GM11168 (cell line): ENCODE data around the gene STUB1.

ENCODE experiments used
- in situ Hi-C: fragments of 300-500 bp; cut with MboI; formaldehyde crosslinking; loops from one replicate; pipeline ENCODE4 v1.12.0; 2022; ENCODE audit warnings: low sequenced_read_pairs; ENCODE audit not compliant: unreplicated experiment

STUB1 gene

DNA sequence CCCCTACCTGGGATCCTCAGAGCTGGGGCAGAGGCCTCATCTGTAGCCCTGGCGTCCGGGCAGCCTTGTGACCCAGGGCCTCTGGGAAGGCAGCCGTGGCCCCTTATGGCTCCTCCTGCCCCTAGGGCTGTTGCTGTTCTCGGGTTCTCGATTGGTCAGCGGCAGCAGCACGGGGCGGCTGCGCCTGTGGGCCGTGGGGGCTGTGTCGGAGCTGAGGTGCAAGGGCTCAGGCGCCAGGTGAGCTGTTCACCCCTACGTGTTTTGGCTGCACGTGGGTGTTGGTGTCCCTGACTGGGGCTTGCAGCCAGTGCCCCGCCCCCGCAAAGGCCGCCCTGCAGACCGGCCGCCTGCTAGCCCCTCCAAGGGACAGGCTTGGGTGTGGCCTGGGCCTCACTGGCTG lies 18.1 kb upstream of the STUB1 start:
- in situ Hi-C loops = no loop called here

DNA sequence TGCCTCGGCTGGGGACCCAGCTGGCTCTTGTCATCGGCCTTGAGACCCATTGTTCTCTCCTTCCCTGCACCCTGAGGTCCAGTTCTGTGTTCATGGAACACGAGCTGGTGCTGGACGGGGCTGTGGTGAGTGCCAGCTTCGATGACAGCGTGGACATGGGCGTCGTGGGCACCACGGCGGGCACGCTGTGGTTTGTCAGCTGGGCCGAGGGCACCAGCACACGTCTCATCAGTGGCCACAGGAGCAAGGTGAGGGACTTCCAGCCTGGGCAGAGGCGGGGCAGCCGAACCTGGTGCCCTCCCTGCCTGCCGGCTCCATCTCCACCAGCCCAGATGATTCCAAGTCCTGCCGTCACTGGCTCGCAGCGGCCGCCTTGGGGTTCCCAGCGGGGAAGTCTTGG lies 17.6 kb upstream of the STUB1 start:
- in situ Hi-C loops = no loop called here

DNA sequence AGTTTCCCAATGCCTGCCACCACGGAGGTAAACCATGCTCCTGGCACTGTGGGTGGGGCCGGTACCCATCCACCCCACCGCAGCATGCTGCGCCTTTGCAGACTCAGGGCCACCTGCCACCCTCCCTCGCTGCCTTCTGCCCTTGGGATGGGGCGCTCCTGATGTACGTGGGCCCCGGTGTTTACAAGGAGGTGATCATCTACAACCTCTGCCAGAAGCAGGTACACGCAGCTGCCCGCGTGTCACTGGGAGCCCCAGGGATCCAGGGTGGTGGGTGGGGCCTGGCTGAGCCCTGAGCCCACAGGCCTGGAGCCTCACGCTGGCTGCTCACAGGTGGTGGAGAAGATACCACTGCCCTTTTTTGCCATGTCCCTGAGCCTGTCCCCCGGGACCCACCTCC lies 13.6 kb upstream of the STUB1 start:
- in situ Hi-C loops = no loop called here

DNA sequence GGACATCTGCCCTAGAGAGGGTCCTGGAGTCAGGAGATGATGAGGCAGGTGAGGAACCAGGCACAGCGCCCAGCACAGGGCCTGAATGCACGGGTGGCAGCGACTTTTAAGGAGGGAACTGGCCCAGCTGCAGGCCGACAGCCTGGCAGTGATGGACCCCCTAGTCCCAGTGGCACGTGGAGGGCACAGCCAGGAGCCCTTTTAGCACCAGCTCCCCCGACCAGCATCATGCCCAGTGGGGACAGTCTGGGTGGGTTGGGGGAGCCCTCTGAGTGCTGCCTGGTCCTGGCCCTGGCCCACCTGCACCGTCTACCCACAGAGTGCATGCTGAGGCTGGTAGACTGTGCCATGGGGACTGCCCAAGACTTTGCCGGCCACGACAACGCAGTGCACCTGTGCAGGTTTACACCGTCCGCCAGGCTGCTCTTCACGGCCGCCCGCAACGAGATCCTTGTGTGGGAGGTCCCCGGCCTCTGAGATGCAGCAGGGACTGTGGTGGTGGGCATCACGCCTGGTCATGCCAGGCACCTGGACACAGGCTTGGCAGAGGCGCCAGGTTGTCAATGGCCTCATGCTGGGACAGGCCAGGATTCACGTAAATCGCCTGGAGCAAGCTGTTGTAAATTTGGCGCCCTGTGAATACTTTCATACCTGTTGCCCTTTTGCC lies 13.0 kb upstream of the STUB1 start:
- in situ Hi-C loops = no loop called here

DNA sequence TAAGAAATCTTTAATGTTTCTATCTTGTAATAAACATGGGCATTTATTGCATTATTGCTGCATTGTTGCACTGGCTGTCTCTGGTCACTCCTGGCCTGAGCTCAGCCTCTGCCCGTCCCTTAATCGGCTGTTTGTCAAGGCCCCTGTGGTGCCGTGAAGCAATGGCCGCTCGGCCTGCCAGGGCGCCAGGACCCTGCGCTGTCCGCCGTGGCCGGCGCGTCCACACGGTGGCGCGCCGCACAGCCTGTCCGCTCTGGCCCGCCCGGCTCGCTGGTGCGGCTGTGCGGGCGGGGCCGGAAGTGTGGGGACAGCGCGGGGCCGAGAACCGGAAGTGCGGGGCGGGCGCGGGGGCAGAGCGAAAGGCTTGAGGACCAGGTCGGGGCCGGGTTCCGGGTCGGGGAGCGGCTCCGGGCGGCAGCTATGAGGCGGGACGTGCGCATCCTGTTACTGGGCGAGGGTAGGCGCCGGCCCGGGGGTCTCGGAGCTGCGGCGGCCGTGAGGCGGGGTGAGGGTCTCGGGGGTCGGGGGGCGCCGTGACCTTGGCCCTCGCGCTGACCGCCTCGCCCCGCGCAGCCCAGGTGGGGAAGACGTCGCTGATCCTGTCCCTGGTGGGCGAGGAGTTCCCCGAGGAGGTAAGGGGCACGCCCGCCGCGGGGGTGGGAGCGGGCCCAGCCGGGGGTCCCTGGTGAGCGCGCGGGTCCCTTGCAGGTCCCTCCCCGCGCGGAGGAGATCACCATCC lies 12.3 kb upstream of the STUB1 start, which contains the start of gene RHOT2:
Gene RHOT2, plus strand, starts transcription at position 353 of the 739 bp plus-strand sequence. Its CDS starts 68 bp downstream, at position 421.
- in situ Hi-C loops = no loop called here

DNA sequence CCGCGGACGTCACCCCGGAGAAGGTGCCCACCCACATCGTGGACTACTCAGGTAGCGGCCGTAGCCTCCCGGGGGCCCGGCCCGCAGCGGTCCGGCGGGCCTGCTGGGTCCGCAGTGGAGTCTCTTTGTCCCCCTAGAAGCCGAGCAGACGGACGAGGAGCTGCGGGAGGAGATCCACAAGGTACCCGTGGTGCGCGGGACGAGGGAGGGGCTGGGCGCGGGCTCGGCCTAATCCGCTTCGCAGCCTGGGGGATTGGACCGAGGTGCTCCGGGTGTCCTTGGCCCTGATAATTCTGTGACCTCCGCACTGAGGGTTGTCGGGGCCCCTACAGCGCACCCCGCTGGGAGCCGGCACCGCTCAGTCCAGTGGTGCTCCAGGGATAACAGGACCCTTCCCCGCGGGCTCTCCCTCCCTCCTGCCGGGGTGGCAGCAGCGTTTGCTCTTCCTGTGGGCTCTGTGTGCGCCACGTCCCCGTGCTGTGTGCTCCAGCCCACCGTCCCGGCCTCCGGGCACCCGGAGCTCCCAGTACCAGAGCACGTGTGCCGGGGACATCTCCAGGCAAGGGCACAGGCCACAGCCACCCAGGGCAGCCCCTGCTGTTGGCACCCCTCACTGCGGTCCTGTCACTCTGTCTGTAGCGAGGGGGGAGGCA lies 11.6 kb upstream of the STUB1 start:
- in situ Hi-C loops = no loop called here

DNA sequence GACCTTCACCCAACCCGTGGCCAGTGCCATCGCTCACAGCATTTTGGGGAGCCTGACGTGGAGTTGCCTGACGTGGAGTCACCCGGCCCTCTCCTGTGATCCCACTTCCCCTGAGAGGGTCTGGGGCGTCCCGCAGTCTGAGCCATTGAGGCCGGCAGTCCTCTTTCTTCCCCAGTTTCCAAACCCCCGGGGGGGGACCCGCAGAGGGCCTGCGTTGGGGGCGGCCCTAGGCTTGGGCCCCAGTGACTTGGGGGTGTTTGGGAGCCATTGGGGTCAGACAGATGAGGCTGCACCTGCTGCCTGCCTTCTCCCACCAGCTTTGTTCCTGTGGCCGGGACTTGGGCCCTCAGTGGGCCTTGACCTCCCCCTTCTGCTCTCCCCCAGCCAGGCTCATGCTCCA lies 10.5 kb upstream of the STUB1 start:
- in situ Hi-C loops = no loop called here

DNA sequence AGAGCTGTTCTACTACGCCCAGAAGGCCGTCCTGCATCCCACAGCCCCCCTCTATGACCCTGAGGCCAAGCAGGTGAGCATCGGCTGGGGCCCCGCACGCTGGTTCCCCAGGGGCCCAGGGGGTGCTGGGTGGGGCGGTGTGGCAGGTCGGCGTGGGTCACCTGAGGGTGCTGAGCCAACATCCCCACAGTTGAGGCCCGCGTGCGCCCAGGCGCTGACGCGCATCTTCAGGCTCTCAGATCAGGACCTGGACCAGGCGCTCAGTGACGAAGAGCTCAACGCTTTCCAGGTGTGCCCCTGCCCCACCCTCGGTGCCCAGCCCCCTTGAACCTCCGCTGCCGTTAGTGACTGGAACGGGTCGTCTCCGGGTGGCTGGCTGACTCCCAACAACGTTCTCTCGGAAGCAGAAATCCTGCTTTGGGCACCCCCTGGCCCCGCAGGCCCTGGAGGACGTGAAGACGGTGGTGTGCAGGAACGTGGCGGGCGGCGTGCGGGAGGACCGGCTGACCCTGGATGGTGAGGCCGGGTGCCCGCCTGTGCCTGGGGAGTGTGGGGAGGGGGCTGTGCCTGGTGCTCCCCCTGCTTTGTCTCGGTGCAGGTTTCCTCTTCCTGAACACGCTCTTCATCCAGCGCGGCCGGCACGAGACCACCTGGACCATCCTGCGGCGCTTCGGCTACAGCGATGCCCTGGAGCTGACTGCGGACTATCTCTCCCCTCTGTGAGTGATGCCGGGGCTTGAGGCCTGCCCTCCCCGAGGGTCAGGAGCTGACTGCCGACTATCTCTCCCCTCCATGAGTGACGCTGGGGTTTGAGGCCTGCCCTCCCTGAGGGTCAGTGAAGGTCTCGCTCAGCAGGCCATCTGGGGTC lies 9.5 kb upstream of the STUB1 start:
- in situ Hi-C loops = no loop called here

DNA sequence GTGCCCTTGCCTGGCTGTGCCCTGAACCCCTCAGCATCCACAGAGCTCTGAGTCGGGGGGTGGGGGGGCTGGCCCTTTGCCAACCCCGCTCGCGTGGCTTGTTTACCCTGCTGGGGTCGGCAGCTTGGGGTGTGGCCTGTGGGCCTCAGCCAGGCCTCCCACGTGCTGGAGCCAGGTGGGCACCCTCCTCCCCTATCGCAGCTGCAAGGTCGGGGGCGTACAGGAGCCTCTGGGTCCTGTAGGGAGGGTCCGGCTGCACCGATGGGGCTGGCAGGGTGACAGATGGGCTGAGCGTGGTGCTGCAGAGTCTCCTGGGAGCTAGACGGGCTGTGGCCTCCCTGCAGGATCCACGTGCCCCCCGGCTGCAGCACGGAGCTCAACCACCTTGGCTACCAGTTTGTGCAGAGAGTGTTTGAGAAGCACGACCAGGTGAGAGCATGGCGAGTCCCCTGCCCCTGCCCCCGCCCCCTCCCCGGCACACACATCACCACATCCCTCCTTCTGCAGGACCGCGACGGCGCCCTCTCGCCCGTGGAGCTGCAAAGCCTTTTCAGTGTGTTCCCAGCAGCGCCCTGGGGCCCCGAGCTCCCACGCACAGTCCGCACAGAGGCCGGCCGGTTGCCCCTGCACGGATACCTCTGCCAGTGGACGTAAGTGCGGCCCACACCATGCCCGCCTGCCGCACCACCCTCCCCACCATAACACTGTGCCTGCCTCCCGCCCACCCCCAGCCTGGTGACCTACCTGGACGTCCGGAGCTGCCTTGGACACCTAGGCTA lies 8.7 kb upstream of the STUB1 start:
- in situ Hi-C loops = no loop called here

DNA sequence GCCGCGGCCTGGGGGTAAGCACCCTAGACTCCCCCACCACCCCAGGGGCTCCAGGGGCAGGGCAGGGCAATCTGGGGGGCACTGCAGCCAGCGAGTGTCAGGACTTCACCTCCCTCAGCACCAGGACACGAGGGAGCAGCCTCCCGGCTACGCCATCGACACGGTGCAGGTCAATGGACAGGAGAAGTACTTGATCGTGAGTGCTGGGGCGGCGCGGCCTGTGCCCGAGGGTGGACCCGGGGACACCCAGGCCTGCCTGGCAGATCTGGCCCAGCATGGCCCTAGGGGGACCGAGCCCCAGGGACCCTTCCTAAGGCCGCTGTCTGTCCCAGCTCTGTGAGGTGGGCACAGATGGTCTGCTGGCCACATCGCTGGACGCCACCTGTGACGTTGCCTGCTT lies 7.8 kb upstream of the STUB1 start:
- in situ Hi-C loops = no loop called here

DNA sequence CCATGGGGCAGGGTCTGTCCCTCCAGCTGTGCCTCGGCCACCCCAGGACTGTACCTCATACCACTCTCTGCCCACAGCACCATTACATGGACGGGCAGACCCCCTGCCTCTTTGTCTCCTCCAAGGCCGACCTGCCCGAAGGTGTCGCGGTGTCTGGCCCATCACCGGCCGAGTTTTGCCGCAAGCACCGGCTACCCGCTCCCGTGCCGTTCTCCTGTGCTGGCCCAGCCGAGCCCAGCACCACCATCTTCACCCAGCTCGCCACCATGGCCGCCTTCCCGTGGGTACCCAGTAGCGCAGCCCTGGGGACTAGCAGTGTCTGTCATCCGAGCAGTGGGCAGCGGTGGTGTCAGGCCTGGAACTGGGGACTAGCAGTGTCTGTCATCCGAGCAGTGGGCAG lies 7.4 kb upstream of the STUB1 start:
- in situ Hi-C loops = no loop called here

DNA sequence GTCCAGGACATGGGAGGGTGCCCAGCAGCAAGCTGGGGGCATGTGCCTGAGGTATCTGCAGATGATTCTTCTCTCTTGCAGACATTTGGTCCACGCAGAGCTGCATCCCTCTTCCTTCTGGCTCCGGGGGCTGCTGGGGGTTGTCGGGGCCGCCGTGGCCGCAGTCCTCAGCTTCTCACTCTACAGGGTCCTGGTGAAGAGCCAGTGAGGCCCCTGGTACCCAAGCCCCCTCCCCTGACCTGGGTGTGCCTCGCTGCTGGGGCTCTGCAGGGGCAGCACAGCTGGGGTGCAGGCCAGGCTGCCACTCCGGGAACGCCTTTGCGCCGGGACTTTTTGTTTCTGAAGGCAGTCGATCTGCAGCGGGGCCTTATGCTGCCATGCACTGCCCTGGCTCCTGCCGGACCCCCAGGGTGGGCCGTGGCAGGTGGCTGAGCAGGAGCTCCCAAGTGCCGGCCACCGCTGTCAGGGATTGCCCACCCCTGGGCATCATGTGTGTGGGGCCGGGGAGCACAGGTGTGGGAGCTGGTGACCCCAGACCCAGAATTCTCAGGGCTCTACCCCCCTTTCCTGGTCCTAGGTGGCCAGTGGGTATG lies 6.7 kb upstream of the STUB1 start:
- in situ Hi-C loops = no loop called here

DNA sequence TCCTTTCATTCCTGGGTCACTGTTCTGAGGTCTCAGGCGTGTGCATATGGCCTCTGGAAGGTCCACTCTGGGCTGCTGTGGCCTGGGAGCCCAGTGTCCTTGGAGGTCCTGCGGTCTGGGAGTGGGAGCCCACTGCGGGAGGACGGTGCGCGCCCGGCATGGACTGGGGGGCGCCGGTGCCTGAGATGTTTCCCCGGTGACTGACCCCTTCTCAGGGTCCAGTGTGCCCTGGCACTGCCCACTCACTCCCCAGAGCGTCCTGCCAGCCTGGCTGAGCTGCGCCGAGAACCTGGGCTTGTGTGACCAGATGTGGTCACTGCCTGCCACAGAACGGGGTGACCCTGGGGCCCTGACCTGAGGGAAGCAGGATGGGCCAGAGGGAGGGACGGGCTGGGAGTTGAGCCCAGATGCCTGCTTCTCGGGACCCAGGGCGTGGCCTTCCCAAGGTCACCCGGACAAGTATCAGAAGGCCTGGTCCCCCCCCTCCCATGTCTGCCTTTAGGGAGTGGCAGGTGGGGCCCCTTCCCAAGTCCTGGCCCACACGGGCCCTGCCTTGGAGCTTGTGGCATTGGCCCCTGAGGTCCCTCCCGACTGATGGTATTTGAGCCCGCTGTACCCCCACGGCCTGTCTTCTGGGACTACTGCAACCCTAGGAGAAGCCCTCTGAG lies 5.9 kb upstream of the STUB1 start:
- in situ Hi-C loops = no loop called here

DNA sequence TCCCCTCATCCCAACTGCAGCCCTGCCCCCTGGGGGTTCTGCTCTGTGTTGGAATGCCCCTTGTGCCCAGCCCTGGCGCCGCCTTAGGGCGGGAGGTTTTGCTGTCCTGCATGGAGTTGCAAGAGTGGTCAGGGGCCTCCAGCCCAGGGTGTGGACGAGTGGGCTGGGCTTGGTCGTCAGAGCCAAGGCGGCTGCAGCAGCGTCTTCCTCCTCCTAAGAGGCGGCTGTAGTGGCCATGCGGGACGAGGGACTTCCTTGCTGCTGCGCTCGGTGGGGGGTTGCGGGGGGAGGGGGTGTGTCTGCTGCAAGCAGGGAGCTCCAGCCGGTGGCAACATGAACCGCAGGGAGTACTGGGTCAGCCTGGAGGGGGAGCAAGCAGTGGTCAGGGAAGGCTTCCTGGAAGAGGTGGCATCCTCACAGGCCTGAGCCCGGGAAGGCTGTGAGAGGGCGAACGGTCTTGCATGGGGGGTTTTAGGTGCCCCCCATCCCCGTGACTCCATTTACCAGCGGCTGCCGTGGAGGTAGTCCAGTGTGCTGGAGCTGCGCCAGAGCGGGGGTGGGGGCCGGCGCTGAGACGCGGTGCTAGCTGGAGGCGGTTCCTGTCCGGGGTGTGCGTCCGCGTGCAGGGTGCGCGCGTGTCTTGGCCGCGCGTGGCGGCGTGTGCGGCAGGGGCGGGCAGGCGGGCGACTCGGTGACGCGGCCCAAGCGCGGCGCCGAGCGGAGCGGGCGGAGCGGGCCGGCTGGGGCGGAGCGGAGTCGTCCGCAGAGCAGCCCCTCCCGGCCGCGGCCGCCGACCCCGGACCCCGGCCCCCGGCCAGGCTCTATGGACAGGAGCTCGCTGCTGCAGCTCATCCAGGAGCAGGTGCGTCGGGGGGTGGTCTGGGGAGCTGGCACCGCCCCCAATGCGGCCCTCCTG lies 5.0 kb upstream of the STUB1 start, which contains the start of gene RHBDL1:
Gene RHBDL1, plus strand, starts transcription at position 704 of the 916 bp plus-strand sequence. Its CDS starts 120 bp downstream, at position 824.
- in situ Hi-C loops = no loop called here

DNA sequence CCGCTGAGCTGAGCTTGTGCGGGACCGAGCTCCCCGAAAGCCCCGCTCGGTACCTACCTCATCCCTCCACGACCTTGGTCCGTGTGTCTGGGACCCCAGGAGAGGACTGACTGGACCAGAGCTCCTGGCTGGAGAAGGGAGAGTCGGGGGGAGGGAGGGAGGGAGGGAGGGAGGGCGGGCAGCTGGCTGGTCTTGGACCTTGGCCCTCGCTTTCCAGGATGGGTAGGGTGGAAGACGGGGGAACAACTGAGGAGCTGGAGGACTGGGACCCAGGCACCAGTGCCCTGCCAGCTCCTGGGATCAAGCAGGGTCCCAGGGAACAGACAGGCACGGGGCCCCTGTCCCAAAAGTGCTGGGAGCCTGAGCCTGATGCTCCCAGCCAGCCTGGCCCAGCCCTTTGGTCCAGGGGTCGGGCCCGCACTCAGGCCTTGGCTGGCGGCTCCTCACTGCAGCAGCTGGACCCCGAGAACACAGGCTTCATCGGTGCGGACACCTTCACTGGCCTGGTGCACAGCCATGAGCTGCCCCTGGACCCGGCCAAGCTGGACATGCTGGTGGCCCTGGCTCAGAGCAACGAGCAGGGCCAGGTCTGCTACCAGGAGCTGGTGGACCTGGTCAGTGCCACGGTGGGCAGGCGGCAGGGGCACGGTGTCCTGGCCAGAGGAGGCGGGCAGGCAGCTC lies 4.2 kb upstream of the STUB1 start:
- in situ Hi-C loops = no loop called here

DNA sequence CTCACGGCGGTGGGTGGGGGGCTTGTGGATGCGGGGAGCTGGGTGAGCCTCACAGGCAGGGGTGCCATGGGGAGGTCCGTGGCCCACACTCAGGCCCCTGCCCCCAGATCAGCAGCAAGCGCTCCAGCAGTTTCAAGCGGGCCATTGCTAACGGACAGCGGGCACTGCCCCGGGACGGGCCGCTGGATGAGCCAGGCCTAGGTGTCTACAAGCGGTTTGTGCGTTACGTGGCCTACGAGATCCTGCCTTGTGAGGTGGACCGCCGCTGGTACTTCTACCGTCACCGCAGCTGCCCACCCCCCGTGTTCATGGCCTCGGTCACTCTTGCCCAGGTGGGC lies 3.7 kb upstream of the STUB1 start:
- in situ Hi-C loops = no loop called here

DNA sequence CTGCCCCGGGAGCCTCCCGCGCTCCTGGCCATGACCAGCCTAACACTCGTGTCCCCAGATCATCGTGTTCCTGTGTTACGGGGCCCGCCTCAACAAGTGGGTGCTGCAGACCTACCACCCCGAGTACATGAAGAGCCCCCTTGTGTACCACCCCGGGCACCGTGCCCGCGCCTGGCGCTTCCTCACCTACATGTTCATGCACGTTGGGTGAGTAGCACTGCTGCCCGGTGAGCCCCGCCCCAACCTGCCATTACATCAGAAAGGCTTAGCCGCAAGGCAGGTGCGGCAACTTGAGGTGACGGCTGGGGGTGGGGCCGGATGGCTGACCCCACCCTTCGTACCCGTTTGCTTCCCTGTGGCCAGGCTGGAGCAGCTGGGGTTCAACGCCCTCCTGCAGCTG lies 3.3 kb upstream of the STUB1 start:
- in situ Hi-C loops = no loop called here
